H9 (cell line): ENCODE results near the gene RAB11FIP4. TPM values are rescaled to one million over a fixed set of nuclear protein-coding genes. Genes with fewer than 3 reads are reported as not detected.
A peak's percentile ranks its signal among the peaks of the same experiment; 100 is the strongest.

Source experiments
- DNase-seq: peaks from one replicate; pipeline ENCODE4 v3.0.0-alpha.2; 2017
- H2AFZ ChIP-seq: one replicate; pipeline ENCODE4 v1.6.1; 2013; ENCODE audit warnings: mild to moderate bottlenecking, low read length, control low read depth, moderate library complexity
- H2AK5ac ChIP-seq: 2 replicates; pipeline ENCODE4 v1.6.1; 2013; ENCODE audit warnings: low read length, control low read depth, mixed read lengths; ENCODE audit not compliant: insufficient read length
- H2BK120ac ChIP-seq: one replicate; pipeline ENCODE4 v1.6.1; 2013; ENCODE audit warnings: low read depth, mild to moderate bottlenecking, low read length, control low read depth, inconsistent platforms; ENCODE audit not compliant: poor library complexity, severe bottlenecking
- H2BK12ac ChIP-seq: 2 replicates; pipeline ENCODE4 v1.6.1; 2013; ENCODE audit warnings: low read length, control low read depth, mixed read lengths, low read depth; ENCODE audit not compliant: insufficient read length
- H2BK15ac ChIP-seq: 2 replicates; pipeline ENCODE4 v1.6.1; 2013; ENCODE audit warnings: low read depth, low read length, control low read depth
- H2BK20ac ChIP-seq: one replicate; pipeline ENCODE4 v1.6.1; 2013; ENCODE audit warnings: low read depth, mild to moderate bottlenecking, low read length, control low read depth, inconsistent platforms; ENCODE audit not compliant: poor library complexity, severe bottlenecking
- H2BK5ac ChIP-seq: 2 replicates; pipeline ENCODE4 v1.6.1; 2013; ENCODE audit warnings: low read length, control low read depth, mixed read lengths; ENCODE audit not compliant: insufficient read length
- H3K14ac ChIP-seq: 2 replicates; pipeline ENCODE4 v1.6.1; 2013; ENCODE audit warnings: low read length, control low read depth; ENCODE audit not compliant: insufficient read depth
- H3K18ac ChIP-seq: 2 replicates; pipeline ENCODE4 v1.6.1; 2013; ENCODE audit warnings: low read depth, mild to moderate bottlenecking, mixed read lengths, low read length, control low read depth; ENCODE audit not compliant: insufficient read length
- H3K23ac ChIP-seq: 2 replicates; pipeline ENCODE4 v1.6.1; 2013; ENCODE audit warnings: low read length, control low read depth, mixed read lengths, low read depth; ENCODE audit not compliant: insufficient read length
- H3K23me2 ChIP-seq: 2 replicates; pipeline ENCODE4 v1.6.1; 2013; ENCODE audit warnings: low read depth, mild to moderate bottlenecking, mixed read lengths, low read length, control low read depth; ENCODE audit not compliant: insufficient read length, poor library complexity, severe bottlenecking
- H3K27ac ChIP-seq: 2 replicates; pipeline ENCODE4 v1.5.1; 2013; ENCODE audit warnings: low read length, control low read depth, mixed read lengths, low read depth; ENCODE audit not compliant: insufficient read length
- H3K27me3 ChIP-seq: 2 replicates; pipeline ENCODE4 v1.6.1; 2013; ENCODE audit warnings: low read length, control low read depth, inconsistent platforms; ENCODE audit not compliant: insufficient read depth
- H3K4ac ChIP-seq: 2 replicates; pipeline ENCODE4 v1.6.1; 2013; ENCODE audit warnings: low read depth, mild to moderate bottlenecking, control low read depth, inconsistent platforms, low read length, moderate library complexity
- H3K4me1 ChIP-seq: 2 replicates; pipeline ENCODE4 v1.6.1; 2013; ENCODE audit warnings: low read length, control low read depth, inconsistent platforms; ENCODE audit not compliant: insufficient read depth
- H3K4me2 ChIP-seq: 2 replicates; pipeline ENCODE4 v1.6.1; 2013; ENCODE audit warnings: low read length, control low read depth, mixed read lengths; ENCODE audit not compliant: insufficient read length, insufficient read depth
- H3K56ac ChIP-seq: 2 replicates; pipeline ENCODE4 v1.6.1; 2013; ENCODE audit warnings: low read depth, mild to moderate bottlenecking, mixed read lengths, low read length, control low read depth; ENCODE audit not compliant: insufficient read length
- H3K79me1 ChIP-seq: 2 replicates; pipeline ENCODE4 v1.6.1; 2013; ENCODE audit warnings: low read depth, mild to moderate bottlenecking, moderate library complexity, low read length, control low read depth, inconsistent platforms; ENCODE audit not compliant: insufficient read depth, poor library complexity, severe bottlenecking
- H3K79me2 ChIP-seq: 2 replicates; pipeline ENCODE4 v1.6.1; 2013; ENCODE audit warnings: low read length, control low read depth, inconsistent platforms; ENCODE audit not compliant: insufficient read depth
- H3K9ac ChIP-seq: 2 replicates; pipeline ENCODE4 v1.6.1; 2013; ENCODE audit warnings: low read length, control low read depth, mixed read lengths; ENCODE audit not compliant: insufficient read length; ENCODE audit errors: extremely low read depth
- H3K9me3 ChIP-seq: one replicate; pipeline ENCODE4 v1.6.1; 2013; ENCODE audit warnings: low read depth, low read length, inconsistent platforms; ENCODE audit not compliant: control insufficient read depth
- H3T11ph ChIP-seq: one replicate; pipeline ENCODE4 v1.6.1; 2013; ENCODE audit warnings: mild to moderate bottlenecking, low read length, control low read depth, inconsistent platforms
- H4K20me1 ChIP-seq: one replicate; pipeline ENCODE4 v1.6.1; 2013; ENCODE audit not compliant: control insufficient read depth, insufficient read length, insufficient read depth
- H4K5ac ChIP-seq: 2 replicates; pipeline ENCODE4 v1.6.1; 2013; ENCODE audit warnings: low read depth, mild to moderate bottlenecking, mixed read lengths, low read length, control low read depth; ENCODE audit not compliant: insufficient read length
- H4K8ac ChIP-seq: replicated peaks from 2 replicates; pipeline ENCODE4 v1.6.1; 2013; ENCODE audit warnings: low read length, control low read depth, mixed read lengths, low read depth; ENCODE audit not compliant: insufficient read length
- H4K91ac ChIP-seq: 2 replicates; pipeline ENCODE4 v1.6.1; 2013; ENCODE audit warnings: low read depth, mild to moderate bottlenecking, moderate library complexity, mixed read lengths, low read length, control low read depth; ENCODE audit not compliant: insufficient read length
- H3K27ac Mint-ChIP-seq, 3 experiments: 2 replicates in 2 of 3; 3 replicates in 1 of 3; pipeline ENCODE4 v1.8.0; 2020 to 2021; ENCODE audit warnings: mixed read lengths in 3 of 3, mild to moderate bottlenecking in 1 of 3, moderate library complexity in 1 of 3
- H3K27me3 Mint-ChIP-seq: 2 replicates; pipeline ENCODE4 v1.8.0; 2021; ENCODE audit warnings: low read depth, mild to moderate bottlenecking, moderate library complexity, mixed read lengths
- H3K36me3 Mint-ChIP-seq, 3 experiments: 2 replicates in 2 of 3; 3 replicates in 1 of 3; pipeline ENCODE4 v1.8.0; 2020 to 2021; ENCODE audit warnings: low read depth in 3 of 3, mixed read lengths in 3 of 3; ENCODE audit not compliant: insufficient read depth in 1 of 3
- H3K4me1 Mint-ChIP-seq, 2 experiments: 2 replicates each; pipeline ENCODE4 v1.8.0; 2020; ENCODE audit warnings: mixed read lengths in 2 of 2
- H3K4me3 Mint-ChIP-seq, 2 experiments: 2 replicates in 1 of 2; 3 replicates in 1 of 2; pipeline ENCODE4 v1.8.0; 2020 to 2021; ENCODE audit warnings: mild to moderate bottlenecking in 2 of 2, mixed read lengths in 2 of 2, moderate library complexity in 1 of 2
- H3K9me3 Mint-ChIP-seq, 2 experiments: 2 replicates in 1 of 2; 3 replicates in 1 of 2; pipeline ENCODE4 v1.8.0; 2020; ENCODE audit warnings: mild to moderate bottlenecking in 2 of 2, mixed read lengths in 2 of 2, moderate library complexity in 1 of 2
- WGBS: extraction: QIAGEN DNeasy Blood & Tissue Kit; methylation state at CpG from one replicate; pipeline ENCODE4 v1.1.7; 2013; ENCODE audit warnings: missing lambda C conversion rate, low lambda C conversion rate, mixed read lengths; ENCODE audit not compliant: insufficient read length; ENCODE audit errors: extremely low coverage; 5-methylcytosine and 5-hydroxymethylcytosine counted together
- total RNA-seq: library from RNA; stranded (reverse); gene quantifications from 2 replicates; pipeline ENCODE4 v1.2.1, GENCODE V29; 2021
- TF ChIP-seq, protein P1 (sequence below): fragments of 200-600 bp; sonication (generic); conservative IDR thresholded peaks from 3 replicates; pipeline ENCODE4 v1.8.0; 2021; ENCODE audit warnings: antibody characterized with exemption, mild to moderate bottlenecking

The RAB11FIP4 gene
- total RNA-seq, 1 experiment from 2014 or later = 25.7 TPM

DNA sequence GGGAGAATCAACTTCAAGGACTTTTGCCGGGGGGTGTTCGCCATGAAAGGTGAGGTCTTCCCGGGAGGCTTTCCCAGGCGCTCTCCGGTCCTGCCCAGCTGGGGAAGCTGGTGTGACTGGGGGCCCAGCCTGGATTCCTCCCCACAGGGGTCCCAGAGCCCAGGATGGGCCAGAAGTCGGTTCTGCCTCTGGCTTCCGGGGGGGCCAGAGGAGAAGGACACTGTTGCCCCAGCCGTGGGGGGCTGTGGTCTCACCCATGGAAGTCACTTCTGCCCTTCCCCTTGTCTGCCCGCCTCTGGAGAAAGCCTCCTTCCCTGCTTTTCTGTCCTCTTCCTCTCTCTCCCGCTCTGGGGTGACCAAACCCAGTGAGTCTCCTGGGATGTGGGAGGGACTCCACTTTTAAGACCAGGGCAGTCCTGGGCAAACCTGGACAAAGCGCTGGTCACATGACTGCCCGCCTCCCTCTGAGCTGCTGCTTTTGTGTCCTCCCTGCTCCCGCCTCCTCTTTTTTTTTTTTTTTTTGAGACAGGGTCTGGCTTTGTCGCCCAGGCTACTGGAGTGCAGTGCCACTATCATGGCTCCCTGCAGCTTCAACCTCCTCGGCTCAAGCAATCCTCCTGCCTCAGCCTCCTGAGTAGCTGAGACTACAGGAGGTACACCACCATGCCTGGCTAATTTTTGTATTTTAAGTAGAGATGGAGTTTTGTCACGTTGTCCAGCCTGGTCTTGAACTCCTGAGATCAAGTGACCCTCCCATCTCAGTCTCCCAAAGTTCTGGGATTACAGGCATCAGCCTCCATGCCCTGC lies 40.6 kb downstream of the RAB11FIP4 start:
- H3K4me1 Mint-ChIP-seq = peaks cover 11 to 23% of the 10 kb centered on the region in 2 experiments
- Histone ChIP-seq H3K56ac (no peak overlapping the region), H3K9ac (no peak overlapping the region), H4K5ac (no peak overlapping the region), H3K23ac (no peak overlapping the region), H2AK5ac (no peak overlapping the region), H3K4me1 (peaks cover 5% of the 10 kb centered on the region; the same call in 1 of the 2 replicates), H3K18ac (peak overlapping the region; percentile 56), H2AFZ (no peak overlapping the region), H3K27me3 (no peaks in the 10 kb centered on the region), H4K20me1 (no peaks in the 10 kb centered on the region), H4K8ac (no peak overlapping the region), H2BK120ac (no peak overlapping the region), H3K14ac (no peak overlapping the region), H3K79me2 (no peaks in the 10 kb centered on the region), H3K27ac (no peak overlapping the region), H4K91ac (no peak overlapping the region), H3K4ac (no peak overlapping the region), H2BK5ac (no peak overlapping the region), H3K9me3 (no peaks in the 10 kb centered on the region), H3K79me1 (no peaks in the 10 kb centered on the region), H2BK12ac (no peak overlapping the region), H3T11ph (no peak overlapping the region), H3K23me2 (no peaks in the 10 kb centered on the region), H2BK20ac (no peak overlapping the region), H3K4me2 (no peak overlapping the region), H2BK15ac (no peak overlapping the region)
- DNase-seq = peak; percentile 85
- TF ChIP-seq, protein P1, sequence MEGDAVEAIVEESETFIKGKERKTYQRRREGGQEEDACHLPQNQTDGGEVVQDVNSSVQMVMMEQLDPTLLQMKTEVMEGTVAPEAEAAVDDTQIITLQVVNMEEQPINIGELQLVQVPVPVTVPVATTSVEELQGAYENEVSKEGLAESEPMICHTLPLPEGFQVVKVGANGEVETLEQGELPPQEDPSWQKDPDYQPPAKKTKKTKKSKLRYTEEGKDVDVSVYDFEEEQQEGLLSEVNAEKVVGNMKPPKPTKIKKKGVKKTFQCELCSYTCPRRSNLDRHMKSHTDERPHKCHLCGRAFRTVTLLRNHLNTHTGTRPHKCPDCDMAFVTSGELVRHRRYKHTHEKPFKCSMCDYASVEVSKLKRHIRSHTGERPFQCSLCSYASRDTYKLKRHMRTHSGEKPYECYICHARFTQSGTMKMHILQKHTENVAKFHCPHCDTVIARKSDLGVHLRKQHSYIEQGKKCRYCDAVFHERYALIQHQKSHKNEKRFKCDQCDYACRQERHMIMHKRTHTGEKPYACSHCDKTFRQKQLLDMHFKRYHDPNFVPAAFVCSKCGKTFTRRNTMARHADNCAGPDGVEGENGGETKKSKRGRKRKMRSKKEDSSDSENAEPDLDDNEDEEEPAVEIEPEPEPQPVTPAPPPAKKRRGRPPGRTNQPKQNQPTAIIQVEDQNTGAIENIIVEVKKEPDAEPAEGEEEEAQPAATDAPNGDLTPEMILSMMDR = no peak
- no CpG with 5 or more reads among the region's 16 CpGs for WGBS
- H3K27me3 Mint-ChIP-seq = peaks cover 11% of the 10 kb centered on the region
- no peaks in the 10 kb centered on the region; a peak in 2 of 5 replicates for H3K9me3 Mint-ChIP-seq
- peak overlapping the region; percentile 39 to 42; a peak in 2 of 5 replicates for H3K4me3 Mint-ChIP-seq
- peak overlapping the region; percentile 69 to 91 (median 75); a peak in 6 of 7 replicates for H3K27ac Mint-ChIP-seq
- peaks cover 0 to 5% (median 0%) of the 10 kb centered on the region in 3 experiments; a peak in 3 of 7 replicates for H3K36me3 Mint-ChIP-seq
